ENCODE data around the gene ECHS1. TPM values are rescaled to one million over a fixed set of nuclear protein-coding genes. Genes with fewer than 3 reads are reported as not detected.
"Not testable (repeated sequence)": the region's sequence is repeated elsewhere in the genome, so short reads cannot be mapped to it uniquely, and the experiment has no call there.

Gene ECHS1
- total RNA-seq, 4 donors from 2014 or later = 64.0 to 77.7 (median 73.2) TPM

GRCh38 chr10:133370030-133370786 lies 2.9 kb downstream of the ECHS1 start:
- intact Hi-C loops (cut with DNase I) = loop anchor here (5.0 kb wide), 1 partner anchor 43 kb away; no protein-coding TSS in a partner anchor
- Histone ChIP-seq H3K4me3 (no peak overlapping the region), H3K27ac (replicated peaks in 1 of 4) (no peak overlapping the region), H3K36me3 (peaks cover 39 to 61% (median 53%) of the 10 kb centered on the region in 4 donors), H3K4me1 (peaks cover 12 to 25% (median 18%) of the 10 kb centered on the region in 4 donors), H3K9me3 (no peaks in the 10 kb centered on the region), H3K27me3 (no peaks in the 10 kb centered on the region)
- no peak for DNase-seq (ENCODE audit: extremely low spot score)
- 94% methylated on average over 24 of the region's 24 CpGs for WGBS
- TF ChIP-seq CTCF (IDR thresholded peaks at IDR 0.05) = no peak
- no peak for TF ChIP-seq EP300 (IDR thresholded peaks at IDR 0.05)
- no peak for TF ChIP-seq POLR2AphosphoS5 (IDR thresholded peaks at IDR 0.05)
- no peak for TF ChIP-seq POLR2A (IDR thresholded peaks at IDR 0.05; ENCODE audit: low read depth)

- DNase-seq (ENCODE audit: extremely low spot score) = no peak
- no peak for TF ChIP-seq CTCF (IDR thresholded peaks at IDR 0.05)
- TF ChIP-seq EP300 (IDR thresholded peaks at IDR 0.05) = no peak
- TF ChIP-seq POLR2A (IDR thresholded peaks at IDR 0.05; ENCODE audit: low read depth) = no peak
- no peak for TF ChIP-seq POLR2AphosphoS5 (IDR thresholded peaks at IDR 0.05)
- H3K36me3 ChIP-seq = peaks cover 48 to 82% (median 73%) of the 10 kb centered on the region in 4 donors
- intact Hi-C loops (cut with DNase I) = no loop called here
- H3K9me3 ChIP-seq = no peaks in the 10 kb centered on the region
- no peaks in the 10 kb centered on the region for H3K27me3 ChIP-seq
- no peak overlapping the region for H3K4me3 ChIP-seq
- peaks cover 9 to 15% (median 10%) of the 10 kb centered on the region in 4 donors for H3K4me1 ChIP-seq
- no peak overlapping the region for H3K27ac ChIP-seq (replicated peaks in 1 of 4)
- WGBS = 93% methylated on average over 5 of the region's 7 CpGs
These were observed 5.0 kb downstream of the ECHS1 start for GRCh38 chr10:133368153-133368552.

GRCh38 chr10:133367461-133367860 lies 5.7 kb downstream of the ECHS1 start:
- peaks cover 48 to 89% (median 79%) of the 10 kb centered on the region in 4 donors for H3K36me3 ChIP-seq
- intact Hi-C loops (cut with DNase I) = not testable (repeated sequence)

GRCh38 chr10:133366751-133367150 lies 6.4 kb downstream of the ECHS1 start:
- no peaks in the 10 kb centered on the region for H3K27me3 ChIP-seq
- no peak overlapping the region for H3K27ac ChIP-seq (replicated peaks in 1 of 4)
- 100% methylated on average over 4 of the region's 13 CpGs for WGBS
- intact Hi-C loops (cut with DNase I) = no loop called here
- no peak for DNase-seq (ENCODE audit: extremely low spot score)
- no peak overlapping the region for H3K4me3 ChIP-seq
- TF ChIP-seq EP300 (IDR thresholded peaks at IDR 0.05) (no peak), POLR2AphosphoS5 (IDR thresholded peaks at IDR 0.05) (no peak), POLR2A (IDR thresholded peaks at IDR 0.05; ENCODE audit: low read depth) (no peak), CTCF (IDR thresholded peaks at IDR 0.05) (no peak)
- no peaks in the 10 kb centered on the region for H3K9me3 ChIP-seq
- H3K36me3 ChIP-seq = peaks cover 48 to 96% (median 86%) of the 10 kb centered on the region in 4 donors
- peaks cover 0 to 5% (median 2%) of the 10 kb centered on the region in 4 donors for H3K4me1 ChIP-seq

More at GRCh38 chr10:133367461-133367860, 5.7 kb downstream of the ECHS1 start:
- not testable (repeated sequence) for H3K9me3 ChIP-seq; H3K27ac ChIP-seq (replicated peaks in 1 of 4); H3K27me3 ChIP-seq; DNase-seq (ENCODE audit: extremely low spot score); H3K4me3 ChIP-seq
- no CpG with 5 or more reads among the region's 7 CpGs for WGBS
- peaks cover 7 to 12% (median 7%) of the 10 kb centered on the region in 4 donors for H3K4me1 ChIP-seq

GRCh38 chr10:133366130-133366478 lies 7.0 kb downstream of the ECHS1 start:
- no peak overlapping the region for H3K4me3 ChIP-seq
- H3K36me3 ChIP-seq = peaks cover 48 to 96% (median 85%) of the 10 kb centered on the region in 4 donors
- 91% methylated on average over 12 of the region's 17 CpGs for WGBS
- H3K9me3 ChIP-seq = no peaks in the 10 kb centered on the region
- TF ChIP-seq EP300 (IDR thresholded peaks at IDR 0.05) = no peak
- TF ChIP-seq POLR2AphosphoS5 (IDR thresholded peaks at IDR 0.05) = no peak
- no peak for TF ChIP-seq CTCF (IDR thresholded peaks at IDR 0.05)
- TF ChIP-seq POLR2A (IDR thresholded peaks at IDR 0.05; ENCODE audit: low read depth) = no peak
- H3K27ac ChIP-seq (replicated peaks in 1 of 4) = no peak overlapping the region
- H3K27me3 ChIP-seq = no peaks in the 10 kb centered on the region
- intact Hi-C loops (cut with DNase I) = no loop called here
- H3K4me1 ChIP-seq = peaks cover 0 to 3% (median 0%) of the 10 kb centered on the region in 4 donors
- no peak for DNase-seq (ENCODE audit: extremely low spot score)

Data from esophagus muscularis mucosa (tissue), 4 donors.